ENCODE measurements around the gene C3orf80.

GRCh38 chr3:160199108-160199507 is 26.1 kb upstream of the C3orf80 start:
- TF ChIP-seq CTCF (IDR thresholded peaks at IDR 0.05; ENCODE audit: poor library complexity) (no peak), EZH2phosphoT487 (IDR thresholded peaks at IDR 0.05; ENCODE audit: low read depth, severe bottlenecking, unreplicated experiment) (no peak)
